Upper lobe of right lung (tissue), 1 donor: ENCODE measurements around the gene NSFL1C. TPM values are rescaled to one million over a fixed set of nuclear protein-coding genes. Genes with fewer than 3 reads are reported as not detected.

Experiments used
- ATAC-seq: fragments of 200-7000 bp; cut with Tn5 transposase; one replicate; pipeline ENCODE4 v1.9.1; 2020; ENCODE audit warnings: mild to moderate bottlenecking, moderate library complexity
- DNase-seq: peaks from one replicate; pipeline ENCODE4 v3.0.0-alpha.2; 2020
- H3K27ac ChIP-seq: fragments of 200-600 bp; one replicate; pipeline ENCODE4 v1.8.0; 2022
- H3K27me3 ChIP-seq: fragments of 200-600 bp; one replicate; pipeline ENCODE4 v1.8.0; 2022; ENCODE audit warnings: mild to moderate bottlenecking
- H3K36me3 ChIP-seq: fragments of 200-600 bp; one replicate; pipeline ENCODE4 v1.8.0; 2022
- H3K4me1 ChIP-seq: fragments of 200-600 bp; one replicate; pipeline ENCODE4 v1.8.0; 2022
- H3K4me3 ChIP-seq: fragments of 200-600 bp; one replicate; pipeline ENCODE4 v1.8.0; 2022; ENCODE audit warnings: mild to moderate bottlenecking
- H3K9me3 ChIP-seq: fragments of 200-600 bp; one replicate; pipeline ENCODE4 v1.8.0; 2022
- intact Hi-C: fragments of 100-400 bp; cut with DNase I; formaldehyde crosslinking; loops from one replicate; pipeline ENCODE4 v1.11.0; 2022
- total RNA-seq: library from RNA; stranded (reverse); fragmentation: NEBNext Ultra II Directional; extraction: Animal tissue kit (Norgen Biotek cat#: 25700); gene quantifications from one replicate; pipeline ENCODE4 v1.2.1, GENCODE V29; 2021
- TF ChIP-seq, protein P1 (sequence below): fragments of 200-600 bp; IDR thresholded peaks from one replicate; pipeline ENCODE4 v1.8.0; 2022; ENCODE audit warnings: antibody characterized with exemption
- donor health status: DM: no; HTN: yes; CAD: no; lungs with severe emphysema.

NSFL1C gene
- total RNA-seq, 1 donor from 2014 or later: 73.4 TPM

DNA sequence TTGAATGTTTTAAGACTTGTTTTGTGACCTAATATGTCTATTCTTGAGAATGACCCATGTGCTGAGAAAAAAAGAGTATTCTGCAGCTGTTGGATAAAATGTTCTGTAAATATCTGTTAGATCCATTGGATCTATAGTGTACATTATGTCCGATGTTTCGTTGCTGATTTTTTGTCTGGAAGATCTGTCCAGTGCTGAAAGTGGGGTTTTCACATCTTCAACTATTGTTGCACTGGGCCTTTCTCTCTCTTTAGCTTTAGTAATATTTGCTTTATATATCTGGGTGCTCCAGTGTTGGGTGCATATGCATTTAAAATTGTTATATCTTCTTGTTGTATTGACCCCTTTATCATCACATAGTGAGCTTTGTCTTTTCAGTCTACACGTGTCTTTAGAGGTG lies 30.3 kb upstream of the NSFL1C start:
- Histone ChIP-seq H3K36me3 (no peaks in the 10 kb centered on the region), H3K27me3 (peaks cover 4% of the 10 kb centered on the region), H3K4me1 (peaks cover 6% of the 10 kb centered on the region), H3K27ac (no peak overlapping the region), H3K9me3 (no peaks in the 10 kb centered on the region), H3K4me3 (no peak overlapping the region)
- no peak for DNase-seq
- no peak for ATAC-seq
- intact Hi-C loops: no loop called here
- TF ChIP-seq, protein P1, sequence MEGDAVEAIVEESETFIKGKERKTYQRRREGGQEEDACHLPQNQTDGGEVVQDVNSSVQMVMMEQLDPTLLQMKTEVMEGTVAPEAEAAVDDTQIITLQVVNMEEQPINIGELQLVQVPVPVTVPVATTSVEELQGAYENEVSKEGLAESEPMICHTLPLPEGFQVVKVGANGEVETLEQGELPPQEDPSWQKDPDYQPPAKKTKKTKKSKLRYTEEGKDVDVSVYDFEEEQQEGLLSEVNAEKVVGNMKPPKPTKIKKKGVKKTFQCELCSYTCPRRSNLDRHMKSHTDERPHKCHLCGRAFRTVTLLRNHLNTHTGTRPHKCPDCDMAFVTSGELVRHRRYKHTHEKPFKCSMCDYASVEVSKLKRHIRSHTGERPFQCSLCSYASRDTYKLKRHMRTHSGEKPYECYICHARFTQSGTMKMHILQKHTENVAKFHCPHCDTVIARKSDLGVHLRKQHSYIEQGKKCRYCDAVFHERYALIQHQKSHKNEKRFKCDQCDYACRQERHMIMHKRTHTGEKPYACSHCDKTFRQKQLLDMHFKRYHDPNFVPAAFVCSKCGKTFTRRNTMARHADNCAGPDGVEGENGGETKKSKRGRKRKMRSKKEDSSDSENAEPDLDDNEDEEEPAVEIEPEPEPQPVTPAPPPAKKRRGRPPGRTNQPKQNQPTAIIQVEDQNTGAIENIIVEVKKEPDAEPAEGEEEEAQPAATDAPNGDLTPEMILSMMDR: no peak

DNA sequence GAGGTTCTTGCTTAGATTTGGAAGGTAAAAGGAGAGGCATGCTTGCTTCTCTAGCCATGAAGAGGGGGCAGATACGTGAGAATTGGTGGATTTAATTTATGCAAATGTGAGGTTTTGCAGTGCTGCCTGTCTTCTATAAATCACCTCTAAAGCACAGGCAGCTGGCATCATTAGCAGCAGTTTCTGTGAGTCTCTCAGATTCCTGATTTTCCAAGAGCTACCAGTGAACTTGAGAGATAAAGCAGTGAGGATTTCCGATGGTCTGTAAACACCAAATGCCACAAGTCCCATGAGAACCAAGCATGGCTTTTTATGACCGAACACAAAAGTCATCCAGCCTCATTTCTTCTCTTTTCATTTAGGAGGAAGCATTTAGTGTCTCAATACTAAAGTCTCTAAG lies 27.8 kb upstream of the NSFL1C start:
- peaks cover 6% of the 10 kb centered on the region for H3K4me1 ChIP-seq
- TF ChIP-seq, protein P1: no peak
- H3K4me3 ChIP-seq: no peak overlapping the region
- H3K36me3 ChIP-seq: no peaks in the 10 kb centered on the region
- no peak for ATAC-seq
- H3K9me3 ChIP-seq: no peaks in the 10 kb centered on the region
- no peak for DNase-seq
- no peak overlapping the region for H3K27ac ChIP-seq
- H3K27me3 ChIP-seq: no peaks in the 10 kb centered on the region
- intact Hi-C loops: no loop called here

DNA sequence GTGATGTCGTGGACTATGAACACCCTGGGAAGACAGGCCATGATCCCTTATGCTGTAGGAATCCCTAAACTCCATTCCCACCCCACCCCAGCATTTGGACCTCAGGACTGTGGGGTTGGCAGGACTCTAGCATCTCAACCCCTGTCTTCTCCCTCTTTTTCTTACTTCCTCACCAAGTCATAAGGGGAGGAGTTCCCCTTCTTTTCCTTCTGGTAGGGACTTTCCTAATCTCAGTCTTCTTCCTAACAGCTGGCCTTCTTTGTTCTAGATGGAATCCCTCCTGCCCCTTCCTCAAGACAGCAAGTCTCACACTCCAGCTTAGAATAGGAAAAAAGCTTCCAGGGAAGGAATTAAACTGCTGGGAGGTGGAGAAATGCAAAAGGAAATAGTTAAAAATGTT lies 26.9 kb upstream of the NSFL1C start:
- Histone ChIP-seq H3K4me1 (peaks cover 6% of the 10 kb centered on the region), H3K27me3 (no peaks in the 10 kb centered on the region), H3K36me3 (no peaks in the 10 kb centered on the region), H3K4me3 (no peak overlapping the region), H3K9me3 (no peaks in the 10 kb centered on the region), H3K27ac (no peak overlapping the region)
- ATAC-seq (no peak), DNase-seq (no peak)
- intact Hi-C loops: no loop called here
- TF ChIP-seq, protein P1: no peak

DNA sequence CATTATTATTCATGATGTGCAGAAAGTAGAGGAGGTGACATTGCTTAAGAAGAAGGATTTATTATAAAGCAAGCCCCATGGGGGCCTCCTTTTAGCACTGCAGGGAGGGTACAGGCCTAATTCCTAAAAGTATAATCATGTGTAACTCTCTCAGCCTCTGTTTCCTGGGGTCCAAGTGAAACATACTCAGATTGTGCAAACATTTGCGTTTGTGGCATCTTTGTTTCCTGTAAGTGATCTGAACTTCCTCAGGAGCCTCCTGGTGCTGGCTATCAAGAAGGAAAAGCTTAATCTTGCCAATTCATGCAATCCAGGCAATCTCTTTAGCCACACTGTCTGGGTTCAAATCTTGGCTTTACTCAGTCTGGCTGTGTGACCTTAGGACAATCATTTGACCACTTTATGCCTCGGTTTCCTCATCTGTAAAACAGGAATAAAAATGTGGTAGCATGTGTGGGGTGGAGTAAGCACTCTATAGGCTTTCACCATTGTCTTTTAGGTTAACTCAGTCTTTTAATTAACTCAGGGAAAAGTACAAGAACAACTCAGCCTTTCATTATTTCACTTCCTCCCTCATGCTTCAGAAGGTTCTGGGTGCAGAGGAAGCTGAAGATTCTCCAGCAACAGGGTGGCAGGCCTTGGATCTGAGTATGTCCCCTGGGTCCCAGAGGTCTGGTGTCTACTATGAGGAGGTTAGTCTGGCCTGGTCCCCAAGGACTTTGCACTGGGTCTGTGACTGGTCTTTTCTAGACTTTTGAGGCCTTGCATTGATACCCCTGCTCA lies 25.4 kb upstream of the NSFL1C start:
- DNase-seq (no peak), ATAC-seq (peak; percentile 9)
- TF ChIP-seq, protein P1: no peak
- Histone ChIP-seq H3K9me3 (no peaks in the 10 kb centered on the region), H3K27me3 (no peaks in the 10 kb centered on the region), H3K36me3 (no peaks in the 10 kb centered on the region), H3K4me1 (peaks cover 6% of the 10 kb centered on the region), H3K27ac (peak overlapping the region; percentile 79), H3K4me3 (no peak overlapping the region)
- intact Hi-C loops: no loop called here

DNA sequence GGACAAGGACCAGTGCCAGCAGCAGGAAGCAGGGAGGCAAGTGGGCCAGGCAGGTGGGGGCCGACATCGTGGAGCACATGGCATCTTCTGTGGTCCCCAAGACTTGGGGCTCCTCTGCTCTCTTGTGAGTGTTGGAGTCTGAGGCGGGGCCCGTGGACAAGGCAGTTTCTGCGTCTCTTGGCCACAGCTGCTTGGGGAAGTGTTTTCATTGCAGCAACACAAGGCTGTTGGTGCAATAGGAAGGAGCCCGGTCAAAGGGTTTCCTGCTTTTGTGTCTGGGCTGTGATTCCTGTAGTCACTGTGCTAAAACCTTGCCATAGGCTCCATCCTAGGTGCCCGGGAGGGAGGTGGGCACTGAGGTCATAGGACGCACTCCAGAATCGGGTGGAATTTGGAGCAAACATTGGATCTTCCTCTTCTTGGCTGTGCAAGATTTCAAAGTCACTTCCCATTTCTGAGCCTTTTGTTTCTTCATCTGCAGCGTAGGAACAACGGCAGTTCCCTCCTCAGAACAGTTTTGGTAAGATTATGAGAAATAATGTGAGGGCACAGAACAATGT lies 24.7 kb upstream of the NSFL1C start, which contains the start of gene SIRPB2:
Gene SIRPB2, minus strand, starts transcription at position 140 of the 560 bp plus-strand sequence. Its CDS starts 61 bp downstream, at position 79.
- no peaks in the 10 kb centered on the region for H3K27me3 ChIP-seq
- H3K4me3 ChIP-seq: peak within 1 kb of the TSS; percentile 36
- intact Hi-C loops: no loop called here
- DNase-seq (peak; percentile 78), ATAC-seq (peak; percentile 81)
- peak within 1 kb of the TSS; percentile 79 for H3K27ac ChIP-seq
- H3K9me3 ChIP-seq: no peaks in the 10 kb centered on the region
- no peaks in the 10 kb centered on the region for H3K36me3 ChIP-seq
- TF ChIP-seq, protein P1: no peak
- H3K4me1 ChIP-seq: peaks cover 6% of the 10 kb centered on the region
